Skin of body (tissue), 2 donors: ENCODE measurements around the gene ASIC3. TPM values are rescaled to one million over a fixed set of nuclear protein-coding genes. Genes with fewer than 3 reads are reported as not detected.
A peak's percentile ranks its signal among the peaks of the same experiment; 100 is the strongest.
"Not testable (repeated sequence)": the region's sequence is repeated elsewhere in the genome, so short reads cannot be mapped to it uniquely, and the experiment has no call there.

Experiments
- DNase-seq: peaks from one replicate; lab custom pipeline; 2025; lab: John Stamatoyannopoulos, UW
- total RNA-seq: library from RNA; depleted of rRNA; stranded (reverse); fragments of >200 nt; gene quantifications from one replicate; pipeline ENCODE4 v1.2.3, GENCODE V29; 2014

Gene ASIC3
- total RNA-seq = 0.39 TPM

GRCh38 chr7:151047976-151048815 is at the start of gene ASIC3:
Gene ASIC3 (plus strand): TSS chr7:151048531. CDS start chr7:151048886, 355 bp downstream.
- DNase-seq = no peak

- DNase-seq = no peak
These were observed 49.3 kb upstream of the ASIC3 start for GRCh38 chr7:150999001-150999400.

GRCh38 chr7:150999497-151000230 is 48.7 kb upstream of the ASIC3 start:
- no peak for DNase-seq

GRCh38 chr7:151000897-151001495 is 47.3 kb upstream of the ASIC3 start:
- no peak for DNase-seq

- no peak for DNase-seq
These were observed 46.8 kb upstream of the ASIC3 start for GRCh38 chr7:151001546-151001945.

GRCh38 chr7:151003572-151003971 is 44.8 kb upstream of the ASIC3 start:
- DNase-seq = no peak

GRCh38 chr7:151005566-151005965 is 42.8 kb upstream of the ASIC3 start:
- no peak for DNase-seq

- DNase-seq = no peak
These were observed 41.6 kb upstream of the ASIC3 start for GRCh38 chr7:151006590-151007300.

- no peak for DNase-seq
These were observed 40.8 kb upstream of the ASIC3 start for GRCh38 chr7:151007469-151007898.

- no peak for DNase-seq
These were observed 40.2 kb upstream of the ASIC3 start for GRCh38 chr7:151008143-151008510.

GRCh38 chr7:151008511-151009323 is 39.6 kb upstream of the ASIC3 start:
- DNase-seq = no peak

- DNase-seq = no peak
These were observed 38.8 kb upstream of the ASIC3 start for GRCh38 chr7:151009327-151010036.

GRCh38 chr7:151010037-151010306 is 38.4 kb upstream of the ASIC3 start:
- DNase-seq = no peak

- DNase-seq = no peak
These were observed 37.8 kb upstream of the ASIC3 start for GRCh38 chr7:151010307-151011096.

GRCh38 chr7:151011097-151011409 is 37.3 kb upstream of the ASIC3 start:
- DNase-seq = no peak

GRCh38 chr7:151011616-151012015 is 36.7 kb upstream of the ASIC3 start:
- not testable (repeated sequence) for DNase-seq

GRCh38 chr7:151012031-151012692 is 36.2 kb upstream of the ASIC3 start:
- no peak for DNase-seq

- peak; percentile 39 for DNase-seq
These were observed 35.4 kb upstream of the ASIC3 start for GRCh38 chr7:151012911-151013347.

- no peak for DNase-seq
These were observed 35.0 kb upstream of the ASIC3 start for GRCh38 chr7:151013356-151013732.
